IPS-11a (cell line): ENCODE results near the gene CLDN3.

ENCODE experiments used
- H3K4me3 ChIP-seq: one replicate; pipeline ENCODE4 v1.5.1; 2013; ENCODE audit warnings: low read depth, low read length, control low read depth

CLDN3 gene

GRCh38 chr7:73773700-73774517 lies 3.8 kb upstream of the CLDN3 start:
- H3K4me3 ChIP-seq, result no peak overlapping the region

- H3K4me3 ChIP-seq, result peak overlapping the region; percentile 47
Measured at GRCh38 chr7:73770860-73771670, 995 bp upstream of the CLDN3 start.

GRCh38 chr7:73769481-73770001 lies 529 bp downstream of the CLDN3 start:
- H3K4me3 ChIP-seq, result peak overlapping the region; percentile 47

GRCh38 chr7:73768641-73769480 lies 1.2 kb downstream of the CLDN3 start:
- no peak overlapping the region for H3K4me3 ChIP-seq

- no peak overlapping the region for H3K4me3 ChIP-seq
Measured at GRCh38 chr7:73766556-73767229, 3.4 kb downstream of the CLDN3 start.

GRCh38 chr7:73762659-73762999 lies 7.4 kb downstream of the CLDN3 start:
- H3K4me3 ChIP-seq, result no peak overlapping the region

GRCh38 chr7:73761854-73762658 lies 8.0 kb downstream of the CLDN3 start:
- no peak overlapping the region for H3K4me3 ChIP-seq

GRCh38 chr7:73758581-73759138 lies 11.4 kb downstream of the CLDN3 start:
- no peak overlapping the region for H3K4me3 ChIP-seq

GRCh38 chr7:73749931-73750776 lies 19.9 kb downstream of the CLDN3 start:
- no peak overlapping the region for H3K4me3 ChIP-seq

GRCh38 chr7:73746378-73746777 lies 23.7 kb downstream of the CLDN3 start:
- H3K4me3 ChIP-seq, result no peak overlapping the region

GRCh38 chr7:73742753-73743641 lies 27.1 kb downstream of the CLDN3 start:
- no peak overlapping the region for H3K4me3 ChIP-seq

- H3K4me3 ChIP-seq, result no peak overlapping the region
Measured at GRCh38 chr7:73742338-73742752, 27.7 kb downstream of the CLDN3 start.

- no peak overlapping the region for H3K4me3 ChIP-seq
Measured at GRCh38 chr7:73741600-73741999, 28.5 kb downstream of the CLDN3 start.

GRCh38 chr7:73740771-73741170 lies 29.3 kb downstream of the CLDN3 start:
- no peak overlapping the region for H3K4me3 ChIP-seq

GRCh38 chr7:73740212-73740611 lies 29.9 kb downstream of the CLDN3 start:
- no peak overlapping the region for H3K4me3 ChIP-seq

GRCh38 chr7:73739387-73739767 lies 30.7 kb downstream of the CLDN3 start:
- peak overlapping the region; percentile 50 for H3K4me3 ChIP-seq

GRCh38 chr7:73738612-73739386 lies 31.3 kb downstream of the CLDN3 start, which contains the start of gene ABHD11:
Gene ABHD11, minus strand, starts transcription at chr7:73738802. Its CDS starts 32 bp downstream, at chr7:73738770.
- H3K4me3 ChIP-seq, result peak within 1 kb of the TSS; percentile 70
